Uterus (tissue), 2 donors: ENCODE results near the gene EFCAB5.

Experiments
- POLR2A ChIP-seq, 2 donors: fragments of 450-650 bp; IDR thresholded peaks; one replicate each; pipeline ENCODE4 v1.6.1; 2016; ENCODE audit warnings: antibody characterized with exemption in 2 of 2, mild to moderate bottlenecking in 1 of 2, moderate library complexity in 1 of 2
- TF ChIP-seq, protein P1 (sequence below), 4 experiments: fragments of 200-600 bp in 2 of 4; fragments of 450-650 bp in 2 of 4; sonication (generic) in 2 of 4; IDR thresholded peaks; one replicate each; pipeline ENCODE4 v1.5.1; 2016 to 2019; ENCODE audit warnings: antibody characterized with exemption in 4 of 4, mild to moderate bottlenecking in 2 of 4, moderate library complexity in 1 of 4

DNA sequence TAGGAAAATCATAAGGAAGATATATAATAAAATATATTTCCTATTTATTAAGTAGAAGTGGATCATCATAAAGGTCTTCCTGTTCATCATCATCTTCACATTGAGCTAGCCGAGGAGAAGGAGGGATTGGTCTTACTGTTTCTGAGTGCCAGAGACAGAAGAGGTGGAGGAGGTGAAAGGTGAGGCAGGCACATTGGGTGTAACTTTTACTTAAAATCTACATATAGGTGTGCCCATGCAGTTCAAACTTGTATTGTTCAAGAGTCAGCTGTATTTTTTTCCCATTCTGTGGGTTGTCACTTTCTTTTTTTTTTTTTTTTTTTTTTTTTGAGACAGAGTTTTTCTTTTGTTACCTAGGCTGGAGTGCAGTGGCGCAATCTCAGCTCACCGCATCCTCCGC lies 210.0 kb downstream of the EFCAB5 start:
- TF ChIP-seq, protein P1, sequence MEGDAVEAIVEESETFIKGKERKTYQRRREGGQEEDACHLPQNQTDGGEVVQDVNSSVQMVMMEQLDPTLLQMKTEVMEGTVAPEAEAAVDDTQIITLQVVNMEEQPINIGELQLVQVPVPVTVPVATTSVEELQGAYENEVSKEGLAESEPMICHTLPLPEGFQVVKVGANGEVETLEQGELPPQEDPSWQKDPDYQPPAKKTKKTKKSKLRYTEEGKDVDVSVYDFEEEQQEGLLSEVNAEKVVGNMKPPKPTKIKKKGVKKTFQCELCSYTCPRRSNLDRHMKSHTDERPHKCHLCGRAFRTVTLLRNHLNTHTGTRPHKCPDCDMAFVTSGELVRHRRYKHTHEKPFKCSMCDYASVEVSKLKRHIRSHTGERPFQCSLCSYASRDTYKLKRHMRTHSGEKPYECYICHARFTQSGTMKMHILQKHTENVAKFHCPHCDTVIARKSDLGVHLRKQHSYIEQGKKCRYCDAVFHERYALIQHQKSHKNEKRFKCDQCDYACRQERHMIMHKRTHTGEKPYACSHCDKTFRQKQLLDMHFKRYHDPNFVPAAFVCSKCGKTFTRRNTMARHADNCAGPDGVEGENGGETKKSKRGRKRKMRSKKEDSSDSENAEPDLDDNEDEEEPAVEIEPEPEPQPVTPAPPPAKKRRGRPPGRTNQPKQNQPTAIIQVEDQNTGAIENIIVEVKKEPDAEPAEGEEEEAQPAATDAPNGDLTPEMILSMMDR (IDR thresholded peaks at IDR 0.05) = no peak
- no peak for TF ChIP-seq POLR2A (IDR thresholded peaks at IDR 0.05)
